Natural killer cell (primary cell): ENCODE data around the gene ZIC1. TPM values are rescaled to one million over a fixed set of nuclear protein-coding genes. Genes with fewer than 3 reads are reported as not detected.

Experiments
- ATAC-seq, 3 donors: fragments of 150-1000 bp in 2 of 3; fragments of 200-7000 bp in 1 of 3; cut with Tn5 transposase; 1 replicate in 1 of 3; 2 replicates in 2 of 3; pipeline ENCODE4 v1.10.0; 2021; ENCODE audit warnings: mild to moderate bottlenecking in 2 of 3, moderate library complexity in 2 of 3
- DNase-seq, 2 donors: peaks; one replicate each; pipeline versions ENCODE4 v3.0.0 to v3.0.0-alpha.2; 2013 to 2021; ENCODE audit warnings: mixed read lengths in 1 of 2
- H3K27ac ChIP-seq: one replicate; pipeline ENCODE4 v1.5.1; 2013; ENCODE audit warnings: mild to moderate bottlenecking, low read length
- H3K27me3 ChIP-seq: one replicate; pipeline ENCODE4 v1.6.1; 2013; ENCODE audit warnings: low read length; ENCODE audit not compliant: control insufficient read depth, insufficient read depth
- H3K36me3 ChIP-seq: one replicate; pipeline ENCODE4 v1.6.1; 2013; ENCODE audit warnings: low read length; ENCODE audit not compliant: control insufficient read depth, insufficient read depth
- H3K4me1 ChIP-seq: one replicate; pipeline ENCODE4 v1.6.1; 2013; ENCODE audit warnings: low read length; ENCODE audit not compliant: control insufficient read depth, insufficient read depth
- H3K4me3 ChIP-seq: one replicate; pipeline ENCODE4 v1.5.1; 2013; ENCODE audit warnings: low read length
- H3K9me3 ChIP-seq: one replicate; pipeline ENCODE4 v1.6.1; 2013; ENCODE audit warnings: low read length; ENCODE audit not compliant: control insufficient read depth, insufficient read depth
- H3K27ac Mint-ChIP-seq, 2 donors: one replicate each; pipeline ENCODE4 v1.8.0; 2022; ENCODE audit warnings: mild to moderate bottlenecking in 2 of 2, mixed read lengths in 2 of 2, moderate library complexity in 1 of 2
- H3K27me3 Mint-ChIP-seq, 2 donors: one replicate each; pipeline ENCODE4 v1.8.0; 2022; ENCODE audit warnings: low read depth in 2 of 2, mixed read lengths in 2 of 2
- H3K36me3 Mint-ChIP-seq: one replicate; pipeline ENCODE4 v1.8.0; 2022; ENCODE audit warnings: mixed read lengths
- H3K4me1 Mint-ChIP-seq, 2 donors: one replicate each; pipeline ENCODE4 v1.8.0; 2022; ENCODE audit warnings: mixed read lengths in 2 of 2
- H3K4me3 Mint-ChIP-seq: one replicate; pipeline ENCODE4 v1.8.0; 2022; ENCODE audit warnings: mild to moderate bottlenecking, moderate library complexity, mixed read lengths
- H3K9me3 Mint-ChIP-seq, 2 donors: one replicate each; pipeline ENCODE4 v1.8.0; 2022; ENCODE audit warnings: mixed read lengths in 2 of 2
- CTCF ChIP-seq: fragments of 200-600 bp; IDR thresholded peaks from one replicate; pipeline ENCODE4 v1.8.0; 2022; ENCODE audit warnings: antibody characterized with exemption
- WGBS: methylation state at CpG from one replicate; pipeline ENCODE4 v1.1.7; 2013; ENCODE audit warnings: missing lambda C conversion rate; ENCODE audit not compliant: insufficient coverage; 5-methylcytosine and 5-hydroxymethylcytosine counted together
- intact Hi-C: fragments of 100-400 bp; cut with micrococcal nuclease; formaldehyde crosslinking; loops from one replicate; pipeline ENCODE4 v1.14.2; 2022
- total RNA-seq, 4 donors: library from RNA; stranded (reverse); fragments of 120-200 nt in 1 of 4; gene quantifications; one replicate each; pipeline versions ENCODE4 v1.2.3 to v1.2.4, GENCODE V29; 2013 to 2022

ZIC1 gene
- total RNA-seq, 3 donors from 2014 or later (not counting 1 experiment from before 2014, with no cell fraction given) = not detected

- ATAC-seq (no peak), DNase-seq (no peak)
- peaks cover 0 to 6% of the 10 kb centered on the region in 2 donors for H3K9me3 Mint-ChIP-seq
- no peaks in the 10 kb centered on the region for H3K4me1 Mint-ChIP-seq
- Histone ChIP-seq H3K9me3 (peaks cover 12% of the 10 kb centered on the region), H3K36me3 (no peaks in the 10 kb centered on the region), H3K4me3 (no peak overlapping the region), H3K27ac (no peak overlapping the region), H3K4me1 (no peaks in the 10 kb centered on the region), H3K27me3 (peaks cover 18% of the 10 kb centered on the region)
- intact Hi-C loops = no loop called here
- no peak overlapping the region for H3K4me3 Mint-ChIP-seq
- TF ChIP-seq CTCF = no peak
- no peak overlapping the region for H3K27ac Mint-ChIP-seq
- peaks cover 10% of the 10 kb centered on the region for H3K36me3 Mint-ChIP-seq
- WGBS = 19% methylated on average over 7 of the region's 10 CpGs
- peaks cover 63 to 76% of the 10 kb centered on the region in 2 donors for H3K27me3 Mint-ChIP-seq
Observed at GRCh38 chr3:147379651-147380050, 29.5 kb upstream of the ZIC1 start.

- intact Hi-C loops = no loop called here
- no peaks in the 10 kb centered on the region for H3K4me1 ChIP-seq
- peaks cover 0 to 6% of the 10 kb centered on the region in 2 donors for H3K9me3 Mint-ChIP-seq
- H3K4me3 ChIP-seq = no peak overlapping the region
- H3K9me3 ChIP-seq = peaks cover 21% of the 10 kb centered on the region
- H3K4me3 Mint-ChIP-seq = no peak overlapping the region
- H3K27ac Mint-ChIP-seq = no peak overlapping the region
- DNase-seq (no peak), ATAC-seq (no peak)
- no peak overlapping the region for H3K27ac ChIP-seq
- no peaks in the 10 kb centered on the region for H3K36me3 ChIP-seq
- peaks cover 25% of the 10 kb centered on the region for H3K27me3 ChIP-seq
- no peak for TF ChIP-seq CTCF
- H3K36me3 Mint-ChIP-seq = peaks cover 12% of the 10 kb centered on the region
- WGBS = 10% methylated on average over 26 of the region's 26 CpGs
- H3K4me1 Mint-ChIP-seq = no peaks in the 10 kb centered on the region
- H3K27me3 Mint-ChIP-seq = peaks cover 65 to 77% of the 10 kb centered on the region in 2 donors
Observed at GRCh38 chr3:147380387-147380951, 28.7 kb upstream of the ZIC1 start.

- Mint-ChIP-seq H3K4me3 (no peak overlapping the region), H3K27me3 (peaks cover 70 to 82% of the 10 kb centered on the region in 2 donors), H3K36me3 (peaks cover 17% of the 10 kb centered on the region), H3K27ac (no peak overlapping the region), H3K9me3 (peaks cover 0 to 6% of the 10 kb centered on the region in 2 donors), H3K4me1 (no peaks in the 10 kb centered on the region)
- no peak for TF ChIP-seq CTCF
- no peaks in the 10 kb centered on the region for H3K4me1 ChIP-seq
- no peaks in the 10 kb centered on the region for H3K36me3 ChIP-seq
- DNase-seq (no peak), ATAC-seq (no peak)
- no peak overlapping the region for H3K27ac ChIP-seq
- WGBS = 9% methylated on average over 3 of the region's 3 CpGs
- peaks cover 22% of the 10 kb centered on the region for H3K9me3 ChIP-seq
- intact Hi-C loops = no loop called here
- H3K27me3 ChIP-seq = peaks cover 28% of the 10 kb centered on the region
- H3K4me3 ChIP-seq = no peak overlapping the region
Observed at GRCh38 chr3:147380977-147381376, 28.2 kb upstream of the ZIC1 start.

GRCh38 chr3:147381596-147381995 lies 27.6 kb upstream of the ZIC1 start:
- Mint-ChIP-seq H3K27ac (no peak overlapping the region), H3K9me3 (peaks cover 0 to 6% of the 10 kb centered on the region in 2 donors), H3K4me1 (no peaks in the 10 kb centered on the region), H3K36me3 (peaks cover 23% of the 10 kb centered on the region), H3K27me3 (peaks cover 76 to 88% of the 10 kb centered on the region in 2 donors), H3K4me3 (no peak overlapping the region)
- intact Hi-C loops = no loop called here
- peaks cover 22% of the 10 kb centered on the region for H3K9me3 ChIP-seq
- H3K36me3 ChIP-seq = no peaks in the 10 kb centered on the region
- 10% methylated on average over 6 of the region's 6 CpGs for WGBS
- ATAC-seq (no peak), DNase-seq (no peak)
- H3K27ac ChIP-seq = no peak overlapping the region
- H3K4me1 ChIP-seq = no peaks in the 10 kb centered on the region
- H3K27me3 ChIP-seq = peaks cover 30% of the 10 kb centered on the region
- no peak for TF ChIP-seq CTCF
- H3K4me3 ChIP-seq = no peak overlapping the region
